GM12865 (cell line): ENCODE results near the gene TMEM250.

Source experiments
- DNase-seq: peaks from one replicate; pipeline ENCODE4 v3.0.0; 2010; ENCODE audit warnings: low read depth
- H3K4me3 ChIP-seq: 2 replicates; pipeline ENCODE4 v1.5.1; 2011; ENCODE audit warnings: mild to moderate bottlenecking, low read depth, low read length, control low read depth
- CTCF ChIP-seq: IDR thresholded peaks from 2 replicates; pipeline ENCODE4 v1.5.1; 2011; ENCODE audit warnings: low read length, control low read depth, low read depth, inconsistent platforms; ENCODE audit not compliant: insufficient read depth; ENCODE audit errors: missing control alignments

The TMEM250 gene

GRCh38 chr9:136131629-136132511, 13.2 kb upstream of the TMEM250 start:
- no peak for TF ChIP-seq CTCF
- no peak for DNase-seq
- H3K4me3 ChIP-seq: no peak overlapping the region

GRCh38 chr9:136129176-136129575, 10.5 kb upstream of the TMEM250 start:
- TF ChIP-seq CTCF: no peak
- no peak overlapping the region for H3K4me3 ChIP-seq
- DNase-seq: no peak

- no peak for TF ChIP-seq CTCF
- no peak overlapping the region for H3K4me3 ChIP-seq
These were observed 9.8 kb upstream of the TMEM250 start for GRCh38 chr9:136128436-136128835.

GRCh38 chr9:136127313-136127712, 8.6 kb upstream of the TMEM250 start:
- H3K4me3 ChIP-seq: no peak overlapping the region
- no peak for TF ChIP-seq CTCF
- DNase-seq: no peak

More at GRCh38 chr9:136128436-136128835, 9.8 kb upstream of the TMEM250 start:
- no peak for DNase-seq

GRCh38 chr9:136124976-136125692, 6.5 kb upstream of the TMEM250 start:
- no peak for DNase-seq
- H3K4me3 ChIP-seq: no peak overlapping the region
- TF ChIP-seq CTCF: no peak

GRCh38 chr9:136122425-136123383, 4.0 kb upstream of the TMEM250 start:
- no peak overlapping the region for H3K4me3 ChIP-seq
- TF ChIP-seq CTCF: peak; percentile 96
- DNase-seq: peak; percentile 73
